Right cardiac atrium (tissue), 5 donors: ENCODE measurements around the gene SLC16A5. TPM values are rescaled to one million over a fixed set of nuclear protein-coding genes. Genes with fewer than 3 reads are reported as not detected.
"Not testable (repeated sequence)": the region's sequence is repeated elsewhere in the genome, so short reads cannot be mapped to it uniquely, and the experiment has no call there.

Experiments
- ATAC-seq, 2 donors: fragments of 200-7000 bp; cut with Tn5 transposase; one replicate each; pipeline versions ENCODE4 v1.8.0 to v1.9.1; 2020; ENCODE audit warnings: moderate library complexity in 2 of 2, mild to moderate bottlenecking in 1 of 2
- DNase-seq, 3 donors: peaks; one replicate each; pipeline ENCODE4 v3.0.0-alpha.2; 2020
- H3K27ac ChIP-seq: one replicate; pipeline ENCODE4 v1.5.1; 2013; ENCODE audit warnings: mild to moderate bottlenecking, low read length, control low read depth, moderate library complexity
- H3K27me3 ChIP-seq: one replicate; pipeline ENCODE4 v1.6.1; 2013; ENCODE audit not compliant: control insufficient read depth, insufficient read depth
- H3K4me1 ChIP-seq: one replicate; pipeline ENCODE4 v1.6.1; 2013; ENCODE audit warnings: low read length; ENCODE audit not compliant: control insufficient read depth, insufficient read depth
- H3K4me3 ChIP-seq: one replicate; pipeline ENCODE4 v1.5.1; 2013; ENCODE audit warnings: low read length, control low read depth
- H3K9me3 ChIP-seq: one replicate; pipeline ENCODE4 v1.6.1; 2013; ENCODE audit warnings: low read length; ENCODE audit not compliant: control insufficient read depth
- WGBS: extraction: QIAGEN DNeasy Blood & Tissue Kit; methylation state at CpG from one replicate; pipeline ENCODE4 v1.1.7; 2013; 5-methylcytosine and 5-hydroxymethylcytosine counted together
- intact Hi-C, 4 donors: fragments of 100-400 bp; cut with DNase I; formaldehyde crosslinking; loops; one replicate each; pipeline versions ENCODE4 v1.11.0 to v1.14.0; 2022 to 2023
- polyA plus RNA-seq: library from polyadenylated mRNA; stranded (reverse); fragments of 200-250 nt; gene quantifications from one replicate; pipeline ENCODE4 v1.2.3, GENCODE V29; 2013
- total RNA-seq, 4 donors: library from RNA; stranded (reverse); fragmentation: NEBNext Ultra II Directional; extraction: Animal tissue kit (Norgen Biotek cat#: 25700); gene quantifications; one replicate each; pipeline ENCODE4 v1.2.1, GENCODE V29; 2021
- donor health status: healthy with polysubstance abuse.
- donor health status: DM: no; HTN: yes; CAD: no.
- donor health status: DM: no; HTN: no; CAD: no.
- donor health status: DM: no; HTN: yes; CAD: no; lungs with severe emphysema.
- donor health status: DM: yes; HTN: yes; CAD: no.

SLC16A5 gene
- total and polyA plus RNA-seq, 5 donors: 12.7 to 21.6 (median 16.9) TPM

- Histone ChIP-seq H3K27me3 (no peaks in the 10 kb centered on the region), H3K9me3 (no peaks in the 10 kb centered on the region), H3K4me1 (peaks cover 2% of the 10 kb centered on the region), H3K4me3 (peak overlapping the region; percentile 56), H3K27ac (peak overlapping the region; percentile 92)
- 36% methylated on average over 19 of the region's 19 CpGs for WGBS
- no peak for DNase-seq
- intact Hi-C loops: loop anchor here (5.0 to 10.0 kb wide), 6 partner anchors 50 to 90 kb away; partner anchors contain the start of gene NUP85 (in 2 of the 4)
- no peak for ATAC-seq
Observed at GRCh38 chr17:75114552-75115314, 27.0 kb downstream of the SLC16A5 start.

- Histone ChIP-seq H3K27ac (no peak overlapping the region), H3K4me3 (no peak overlapping the region), H3K27me3 (no peaks in the 10 kb centered on the region), H3K4me1 (peaks cover 2% of the 10 kb centered on the region), H3K9me3 (no peaks in the 10 kb centered on the region)
- intact Hi-C loops: loop anchor here (10.0 kb wide), 4 partner anchors 51 to 89 kb away; partner anchors contain the start of gene NUP85 (in 2 of the 4)
- no peak for DNase-seq
- no peak for ATAC-seq
Observed at GRCh38 chr17:75115555-75115954, 27.8 kb downstream of the SLC16A5 start.

GRCh38 chr17:75116737-75117136 is 29.0 kb downstream of the SLC16A5 start:
- Histone ChIP-seq H3K27ac (peak overlapping the region; percentile 8), H3K27me3 (no peaks in the 10 kb centered on the region), H3K4me3 (no peak overlapping the region), H3K4me1 (peaks cover 2% of the 10 kb centered on the region), H3K9me3 (no peaks in the 10 kb centered on the region)
- intact Hi-C loops: loop anchor here (10.0 kb wide), 4 partner anchors 52 to 88 kb away; partner anchors contain the start of gene NUP85 (in 2 of the 4)
- peak in 1 of 2 donors; percentile 42 for ATAC-seq
- 56% methylated on average over 9 of the region's 9 CpGs for WGBS
- peak in 1 of 3 donors; percentile 63 for DNase-seq

DNA sequence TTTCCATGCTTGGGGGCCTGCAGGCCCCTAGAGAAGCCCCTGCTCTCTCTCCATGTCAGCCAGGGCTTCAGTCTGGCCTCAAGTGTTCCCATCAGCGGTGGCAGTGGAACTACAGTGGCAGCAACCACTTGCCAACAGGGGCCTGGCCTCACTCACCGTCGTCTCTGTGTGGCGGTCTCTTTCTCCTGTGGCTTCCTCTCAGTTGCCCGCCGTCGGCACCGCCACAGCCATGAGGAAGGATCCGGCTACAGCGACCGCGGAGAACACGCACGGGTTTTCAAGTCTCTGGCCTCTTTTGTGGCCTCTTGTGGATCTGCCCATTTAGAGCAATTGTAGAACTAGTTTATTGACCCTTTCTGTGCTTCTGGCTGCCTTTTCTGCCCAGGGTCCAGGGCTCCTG is 30.6 kb downstream of the SLC16A5 start:
- 88% methylated on average over 14 of the region's 14 CpGs for WGBS
- no peaks in the 10 kb centered on the region for H3K27me3 ChIP-seq
- H3K9me3 ChIP-seq: no peaks in the 10 kb centered on the region
- intact Hi-C loops: loop anchor here (10.0 kb wide), 4 partner anchors 54 to 86 kb away; partner anchors contain the start of gene NUP85 (in 2 of the 4)
- H3K27ac ChIP-seq: no peak overlapping the region
- no peak overlapping the region for H3K4me3 ChIP-seq
- H3K4me1 ChIP-seq: peaks cover 2% of the 10 kb centered on the region
- ATAC-seq: no peak
- peak in 2 of 3 donors; percentile 47 to 52 for DNase-seq

DNA sequence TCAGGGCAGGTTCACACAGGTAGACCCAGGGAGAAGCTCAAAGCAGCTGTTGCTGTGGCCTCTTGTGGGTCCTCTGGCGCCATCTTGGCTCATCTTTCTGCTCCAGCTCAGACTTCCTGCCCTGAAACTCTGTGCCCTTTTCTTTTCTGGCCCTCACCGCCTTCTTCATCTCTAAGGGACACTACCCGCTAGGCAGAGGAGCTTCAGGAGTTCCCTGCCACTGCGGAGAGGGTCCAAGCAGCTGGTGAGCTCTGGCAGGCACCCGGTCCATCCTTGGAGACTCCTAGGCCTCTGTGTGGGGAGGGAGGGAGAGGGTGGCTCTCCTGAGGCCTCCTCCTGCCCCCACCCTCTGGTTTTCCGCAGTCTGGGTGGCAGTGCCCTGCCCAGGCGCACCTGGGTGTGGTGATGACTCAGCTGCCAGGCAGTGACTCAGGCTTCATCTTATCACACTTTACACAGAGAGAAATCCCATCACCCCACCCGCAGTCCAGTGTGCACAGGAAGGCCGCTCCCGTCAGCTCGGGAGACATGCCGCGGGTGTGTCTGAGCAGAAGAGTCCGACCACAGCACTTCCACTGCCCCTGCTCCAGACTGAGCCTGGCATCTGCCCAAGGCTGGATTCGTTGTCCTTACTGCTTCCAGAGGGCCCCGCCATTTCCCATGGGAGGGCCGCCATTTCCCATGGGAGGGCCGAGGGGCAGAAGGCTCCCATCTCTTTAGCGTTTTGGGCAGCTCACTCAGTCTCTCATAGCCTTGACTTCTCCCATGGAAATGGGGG is 36.5 kb downstream of the SLC16A5 start:
- H3K27ac ChIP-seq: peak overlapping the region; percentile 58
- WGBS: 55% methylated on average over 19 of the region's 19 CpGs
- peak; percentile 91 to 97 for ATAC-seq
- no peaks in the 10 kb centered on the region for H3K9me3 ChIP-seq
- intact Hi-C loops: no loop called here
- H3K27me3 ChIP-seq: no peaks in the 10 kb centered on the region
- peaks cover 12% of the 10 kb centered on the region for H3K4me1 ChIP-seq
- H3K4me3 ChIP-seq: no peak overlapping the region
- DNase-seq: peak; percentile 85 to 87 (median 87)

- Histone ChIP-seq H3K4me1 (peaks cover 12% of the 10 kb centered on the region), H3K4me3 (no peak overlapping the region), H3K9me3 (no peaks in the 10 kb centered on the region), H3K27ac (peak overlapping the region; percentile 16), H3K27me3 (no peaks in the 10 kb centered on the region)
- WGBS: 86% methylated on average over 4 of the region's 4 CpGs
- ATAC-seq (no peak), DNase-seq (no peak)
- intact Hi-C loops: no loop called here
Observed at GRCh38 chr17:75124819-75125162, 37.0 kb downstream of the SLC16A5 start.

DNA sequence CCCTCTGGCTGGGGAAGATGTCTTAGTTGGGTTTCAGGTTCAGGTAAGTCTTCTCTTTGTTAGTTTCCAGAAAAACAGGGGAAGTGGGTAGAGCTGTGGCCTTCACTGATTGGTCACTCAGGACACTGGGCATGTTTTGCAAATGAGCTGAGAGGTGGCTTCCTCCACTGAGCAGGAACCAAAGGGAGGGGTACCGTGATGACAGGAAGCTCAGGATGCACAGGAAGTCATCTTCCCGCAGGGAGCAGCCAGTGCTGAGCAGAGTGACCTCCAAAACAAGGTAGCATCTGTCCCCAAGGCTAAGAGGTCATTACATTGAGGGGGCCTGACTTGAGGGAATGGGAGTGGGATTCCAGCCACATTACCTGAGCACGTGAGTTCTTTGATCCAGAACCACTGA is 38.2 kb downstream of the SLC16A5 start:
- no peaks in the 10 kb centered on the region for H3K27me3 ChIP-seq
- no peak for DNase-seq
- ATAC-seq: no peak
- intact Hi-C loops: no loop called here
- peaks cover 12% of the 10 kb centered on the region for H3K4me1 ChIP-seq
- no peak overlapping the region for H3K4me3 ChIP-seq
- H3K9me3 ChIP-seq: no peaks in the 10 kb centered on the region
- 47% methylated on average over 3 of the region's 3 CpGs for WGBS
- no peak overlapping the region for H3K27ac ChIP-seq

GRCh38 chr17:75126954-75127353 is 39.2 kb downstream of the SLC16A5 start:
- Histone ChIP-seq H3K4me3 (no peak overlapping the region), H3K4me1 (peaks cover 12% of the 10 kb centered on the region), H3K9me3 (no peaks in the 10 kb centered on the region), H3K27me3 (no peaks in the 10 kb centered on the region), H3K27ac (no peak overlapping the region)
- intact Hi-C loops: no loop called here
- WGBS: 98% methylated on average over 8 of the region's 8 CpGs
- ATAC-seq (no peak), DNase-seq (no peak)

GRCh38 chr17:75127936-75128335 is 40.2 kb downstream of the SLC16A5 start:
- intact Hi-C loops, ATAC-seq, H3K4me3 ChIP-seq, DNase-seq, H3K27me3 ChIP-seq, H3K9me3 ChIP-seq, H3K27ac ChIP-seq: not testable (repeated sequence)
- 91% methylated on average over 5 of the region's 5 CpGs for WGBS
- H3K4me1 ChIP-seq: peaks cover 12% of the 10 kb centered on the region

DNA sequence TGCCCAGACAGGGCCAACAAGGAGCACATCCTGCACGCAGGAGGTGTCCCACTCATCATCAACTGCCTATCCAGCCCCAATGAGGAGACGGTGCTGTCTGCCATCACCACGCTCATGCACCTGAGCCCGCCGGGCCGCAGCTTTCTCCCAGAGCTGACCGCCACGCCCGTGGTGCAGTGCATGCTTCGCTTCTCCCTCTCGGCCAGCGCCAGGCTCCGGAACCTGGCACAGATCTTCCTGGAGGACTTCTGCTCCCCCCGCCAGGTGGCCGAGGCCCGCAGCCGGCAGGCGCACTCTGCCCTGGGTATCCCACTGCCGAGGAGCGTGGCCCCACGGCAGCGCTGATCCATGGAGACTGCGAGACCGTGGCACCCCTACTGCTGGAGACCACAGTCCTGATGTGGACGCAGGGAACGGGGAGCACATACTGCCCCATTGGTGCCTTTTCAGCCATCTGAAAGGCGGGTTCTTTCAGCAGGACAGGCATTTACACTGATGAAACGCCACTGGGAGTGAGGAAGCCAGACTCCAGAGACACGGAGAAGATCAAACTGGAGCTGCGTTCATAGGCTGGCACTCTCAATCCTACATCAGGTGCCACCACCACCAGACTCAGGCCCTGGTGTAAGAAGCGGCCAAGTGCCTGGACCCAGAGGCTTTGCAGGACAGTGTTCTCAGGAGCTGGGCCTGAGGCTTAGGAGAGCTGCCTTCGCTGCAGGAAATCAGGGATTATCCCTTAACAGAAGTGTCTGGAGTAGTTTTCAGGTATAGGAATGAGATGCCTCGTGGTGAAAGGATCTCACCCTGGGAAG is 41.1 kb downstream of the SLC16A5 start:
- H3K4me1 ChIP-seq: peaks cover 11% of the 10 kb centered on the region
- DNase-seq (no peak), ATAC-seq (no peak)
- H3K4me3 ChIP-seq: no peak overlapping the region
- 88% methylated on average over 33 of the region's 33 CpGs for WGBS
- no peak overlapping the region for H3K27ac ChIP-seq
- no peaks in the 10 kb centered on the region for H3K9me3 ChIP-seq
- intact Hi-C loops: no loop called here
- no peaks in the 10 kb centered on the region for H3K27me3 ChIP-seq
